Measurements from ENCODE around the gene ANKRD55.

GRCh38 chr5:56169949-56170348 is 63.2 kb downstream of the ANKRD55 start:
- TF ChIP-seq, protein P1, sequence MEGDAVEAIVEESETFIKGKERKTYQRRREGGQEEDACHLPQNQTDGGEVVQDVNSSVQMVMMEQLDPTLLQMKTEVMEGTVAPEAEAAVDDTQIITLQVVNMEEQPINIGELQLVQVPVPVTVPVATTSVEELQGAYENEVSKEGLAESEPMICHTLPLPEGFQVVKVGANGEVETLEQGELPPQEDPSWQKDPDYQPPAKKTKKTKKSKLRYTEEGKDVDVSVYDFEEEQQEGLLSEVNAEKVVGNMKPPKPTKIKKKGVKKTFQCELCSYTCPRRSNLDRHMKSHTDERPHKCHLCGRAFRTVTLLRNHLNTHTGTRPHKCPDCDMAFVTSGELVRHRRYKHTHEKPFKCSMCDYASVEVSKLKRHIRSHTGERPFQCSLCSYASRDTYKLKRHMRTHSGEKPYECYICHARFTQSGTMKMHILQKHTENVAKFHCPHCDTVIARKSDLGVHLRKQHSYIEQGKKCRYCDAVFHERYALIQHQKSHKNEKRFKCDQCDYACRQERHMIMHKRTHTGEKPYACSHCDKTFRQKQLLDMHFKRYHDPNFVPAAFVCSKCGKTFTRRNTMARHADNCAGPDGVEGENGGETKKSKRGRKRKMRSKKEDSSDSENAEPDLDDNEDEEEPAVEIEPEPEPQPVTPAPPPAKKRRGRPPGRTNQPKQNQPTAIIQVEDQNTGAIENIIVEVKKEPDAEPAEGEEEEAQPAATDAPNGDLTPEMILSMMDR (conservative IDR thresholded peaks at IDR 0.05 in 1 of 2, IDR thresholded peaks at IDR 0.05 in 1 of 2; ENCODE audit: low read depth in 1 of 2, low read length in 2 of 2), result no peak
- no peak for TF ChIP-seq EZH2 (IDR thresholded peaks at IDR 0.05; ENCODE audit: low read length, missing control alignments)

Measured in fibroblast of lung (primary cell).